ENCODE data around the gene CITED4.

DNA sequence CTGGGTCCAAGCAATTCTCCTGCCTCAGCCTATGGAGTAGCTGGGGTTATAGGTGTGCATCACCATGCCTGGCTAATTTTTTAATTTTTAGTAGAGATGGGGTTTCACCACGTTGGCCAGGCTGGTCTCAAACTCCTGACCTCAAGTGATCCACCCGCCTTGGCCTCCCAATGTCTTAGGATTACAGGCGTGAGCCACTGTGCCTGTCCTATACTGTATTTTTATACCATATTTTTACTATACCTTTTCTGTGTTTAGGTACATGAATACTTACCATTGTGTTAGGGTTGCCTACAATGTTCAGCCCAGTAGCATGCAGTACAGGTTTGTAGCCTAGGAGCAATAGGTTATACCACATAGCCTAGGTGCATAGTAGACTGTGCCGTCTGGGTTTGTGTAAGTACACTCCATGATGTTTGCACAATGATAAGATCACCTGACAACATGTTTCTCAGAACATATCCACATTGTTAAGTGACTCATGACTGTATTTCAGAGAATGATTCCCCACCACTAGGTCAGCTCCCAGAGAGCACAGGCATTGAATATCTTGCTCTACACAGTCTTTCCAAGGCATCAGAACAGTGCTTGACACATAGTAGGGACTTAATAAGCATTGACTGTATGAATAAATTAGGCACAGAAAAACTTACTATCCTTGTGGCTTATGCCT is 6.0 kb upstream of the CITED4 start:
- no peak for TF ChIP-seq BDP1 (IDR thresholded peaks at IDR 0.05; ENCODE audit: insufficient read depth, insufficient read length)
- TF ChIP-seq, protein P1, sequence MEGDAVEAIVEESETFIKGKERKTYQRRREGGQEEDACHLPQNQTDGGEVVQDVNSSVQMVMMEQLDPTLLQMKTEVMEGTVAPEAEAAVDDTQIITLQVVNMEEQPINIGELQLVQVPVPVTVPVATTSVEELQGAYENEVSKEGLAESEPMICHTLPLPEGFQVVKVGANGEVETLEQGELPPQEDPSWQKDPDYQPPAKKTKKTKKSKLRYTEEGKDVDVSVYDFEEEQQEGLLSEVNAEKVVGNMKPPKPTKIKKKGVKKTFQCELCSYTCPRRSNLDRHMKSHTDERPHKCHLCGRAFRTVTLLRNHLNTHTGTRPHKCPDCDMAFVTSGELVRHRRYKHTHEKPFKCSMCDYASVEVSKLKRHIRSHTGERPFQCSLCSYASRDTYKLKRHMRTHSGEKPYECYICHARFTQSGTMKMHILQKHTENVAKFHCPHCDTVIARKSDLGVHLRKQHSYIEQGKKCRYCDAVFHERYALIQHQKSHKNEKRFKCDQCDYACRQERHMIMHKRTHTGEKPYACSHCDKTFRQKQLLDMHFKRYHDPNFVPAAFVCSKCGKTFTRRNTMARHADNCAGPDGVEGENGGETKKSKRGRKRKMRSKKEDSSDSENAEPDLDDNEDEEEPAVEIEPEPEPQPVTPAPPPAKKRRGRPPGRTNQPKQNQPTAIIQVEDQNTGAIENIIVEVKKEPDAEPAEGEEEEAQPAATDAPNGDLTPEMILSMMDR (IDR thresholded peaks at IDR 0.05 in 2 of 3, conservative IDR thresholded peaks at IDR 0.05 in 1 of 3; ENCODE audit: insufficient read depth in 2 of 3, low read depth in 1 of 3, low read length in 3 of 3) = no peak
- TF ChIP-seq HIVEP1 (CRISPR knock-in tag; IDR thresholded peaks at IDR 0.05) = no peak
- peak; percentile 82 for TF ChIP-seq FOXK2 (conservative IDR thresholded peaks at IDR 0.05 in 1 of 2, IDR thresholded peaks at IDR 0.05 in 1 of 2; ENCODE audit: low read depth in 2 of 2)
- TF ChIP-seq, protein P2, sequence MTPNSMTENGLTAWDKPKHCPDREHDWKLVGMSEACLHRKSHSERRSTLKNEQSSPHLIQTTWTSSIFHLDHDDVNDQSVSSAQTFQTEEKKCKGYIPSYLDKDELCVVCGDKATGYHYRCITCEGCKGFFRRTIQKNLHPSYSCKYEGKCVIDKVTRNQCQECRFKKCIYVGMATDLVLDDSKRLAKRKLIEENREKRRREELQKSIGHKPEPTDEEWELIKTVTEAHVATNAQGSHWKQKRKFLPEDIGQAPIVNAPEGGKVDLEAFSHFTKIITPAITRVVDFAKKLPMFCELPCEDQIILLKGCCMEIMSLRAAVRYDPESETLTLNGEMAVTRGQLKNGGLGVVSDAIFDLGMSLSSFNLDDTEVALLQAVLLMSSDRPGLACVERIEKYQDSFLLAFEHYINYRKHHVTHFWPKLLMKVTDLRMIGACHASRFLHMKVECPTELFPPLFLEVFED (CRISPR knock-in tag; conservative IDR thresholded peaks at IDR 0.05) = no peak
- TF ChIP-seq, protein P3, sequence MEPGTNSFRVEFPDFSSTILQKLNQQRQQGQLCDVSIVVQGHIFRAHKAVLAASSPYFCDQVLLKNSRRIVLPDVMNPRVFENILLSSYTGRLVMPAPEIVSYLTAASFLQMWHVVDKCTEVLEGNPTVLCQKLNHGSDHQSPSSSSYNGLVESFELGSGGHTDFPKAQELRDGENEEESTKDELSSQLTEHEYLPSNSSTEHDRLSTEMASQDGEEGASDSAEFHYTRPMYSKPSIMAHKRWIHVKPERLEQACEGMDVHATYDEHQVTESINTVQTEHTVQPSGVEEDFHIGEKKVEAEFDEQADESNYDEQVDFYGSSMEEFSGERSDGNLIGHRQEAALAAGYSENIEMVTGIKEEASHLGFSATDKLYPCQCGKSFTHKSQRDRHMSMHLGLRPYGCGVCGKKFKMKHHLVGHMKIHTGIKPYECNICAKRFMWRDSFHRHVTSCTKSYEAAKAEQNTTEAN (CRISPR knock-in tag; IDR thresholded peaks at IDR 0.05) = no peak

Data from K562 (cell line).